SK-N-SH (cell line): ENCODE data around the gene LRRC43. TPM values are rescaled to one million over a fixed set of nuclear protein-coding genes. Genes with fewer than 3 reads are reported as not detected.

Source experiments
- CTCF ChIA-PET: fragments of 300-600, 350-600 bp; formaldehyde crosslinking; extraction: SDS; loops from one replicate; lab custom pipeline; 2021; lab: Yijun Ruan, JAX
- POLR2A ChIA-PET: fragments of 350-600 bp; sonication (Branson Sonifier 250); formaldehyde crosslinking; extraction: SDS; loops from one replicate; lab custom pipeline; 2020; ENCODE audit warnings: antibody characterized with exemption, inconsistent platforms; lab: Yijun Ruan, JAX
- DNase-seq: peaks from one replicate; pipeline ENCODE4 v3.0.0; 2012
- H2AFZ ChIP-seq: fragments of 200-600 bp; sonication (generic); 2 replicates; pipeline ENCODE4 v1.8.1; 2016; ENCODE audit warnings: antibody characterized with exemption, mild to moderate bottlenecking, low read depth
- H3F3A ChIP-seq: fragments of 200-600 bp; sonication (generic); replicated peaks from 2 replicates; pipeline ENCODE3; 2016; ENCODE audit warnings: antibody characterized with exemption, mild to moderate bottlenecking; ENCODE audit not compliant: insufficient read depth
- H3K27ac ChIP-seq, 2 experiments: fragments of 200-500 bp in 1 of 2; fragments of 200-600 bp in 1 of 2; sonication (Bioruptor generic) in 1 of 2; sonication (generic), shearing (Covaris generic) in 1 of 2; 2 replicates each; pipeline versions ENCODE4 v1.5.1 to v1.6.1; 2014 to 2016; ENCODE audit warnings: low read depth in 2 of 2, inconsistent platforms in 1 of 2, low read length in 1 of 2, mild to moderate bottlenecking in 1 of 2, mixed read lengths in 1 of 2
- H3K27me3 ChIP-seq: fragments of 200-600 bp; sonication (generic), shearing (Covaris generic); 2 replicates; pipeline ENCODE4 v1.6.1; 2016; ENCODE audit warnings: mixed run types; ENCODE audit not compliant: insufficient read depth
- H3K36me3 ChIP-seq, 2 experiments: fragments of 200-500 bp in 1 of 2; fragments of 200-600 bp in 1 of 2; sonication (Bioruptor generic) in 1 of 2; sonication (generic) in 1 of 2; replicated peaks in 1 of 2; 2 replicates each; pipeline versions ENCODE3 to v1.5.1; 2014 to 2016; ENCODE audit warnings: low read length in 1 of 2, mild to moderate bottlenecking in 1 of 2; ENCODE audit not compliant: insufficient read depth in 2 of 2, control insufficient read depth in 1 of 2
- H3K4me1 ChIP-seq, 2 experiments: fragments of 200-500 bp in 1 of 2; fragments of 200-600 bp in 1 of 2; sonication (Bioruptor generic) in 1 of 2; sonication (generic), shearing (Covaris generic) in 1 of 2; 2 replicates each; pipeline versions ENCODE4 v1.5.1 to v1.6.1; 2014 to 2016; ENCODE audit warnings: low read depth in 1 of 2, low read length in 1 of 2, mixed run types in 1 of 2; ENCODE audit not compliant: insufficient read depth in 2 of 2, control insufficient read depth in 1 of 2
- H3K4me2 ChIP-seq: fragments of 200-600 bp; sonication (generic), shearing (Covaris generic); 2 replicates; pipeline ENCODE4 v1.6.1; 2017; ENCODE audit warnings: mixed run types
- H3K4me3 ChIP-seq, 2 experiments: fragments of 200-500 bp in 1 of 2; fragments of 200-600 bp in 1 of 2; sonication (Bioruptor generic) in 1 of 2; sonication (generic), shearing (Covaris generic) in 1 of 2; 2 replicates each; pipeline versions ENCODE4 v1.5.1 to v1.8.1; 2014 to 2016; ENCODE audit warnings: low read depth in 2 of 2, inconsistent platforms in 1 of 2, low read length in 1 of 2, mild to moderate bottlenecking in 1 of 2, mixed read lengths in 1 of 2, moderate library complexity in 1 of 2
- H3K79me2 ChIP-seq: fragments of 200-600 bp; sonication (generic); 2 replicates; pipeline ENCODE4 v1.8.1; 2017; ENCODE audit warnings: mild to moderate bottlenecking; ENCODE audit not compliant: insufficient read depth
- H3K9ac ChIP-seq: fragments of 200-600 bp; sonication (generic); 2 replicates; pipeline ENCODE4 v1.6.1; 2017; ENCODE audit warnings: mixed run types
- H3K9me2 ChIP-seq: fragments of 200-600 bp; sonication (generic); 2 replicates; pipeline ENCODE4 v1.6.1; 2017; ENCODE audit warnings: mixed run types
- H3K9me3 ChIP-seq: fragments of 200-600 bp; sonication (generic); 2 replicates; pipeline ENCODE4 v1.6.1; 2017; ENCODE audit warnings: mixed run types, mild to moderate bottlenecking, moderate library complexity
- H4K20me1 ChIP-seq: fragments of 200-600 bp; sonication (generic); 2 replicates; pipeline ENCODE4 v1.6.1; 2017; ENCODE audit warnings: mild to moderate bottlenecking, mixed run types; ENCODE audit not compliant: insufficient read depth
- CHD2 ChIP-seq: fragments of 150-350 bp; IDR thresholded peaks from 2 replicates; pipeline ENCODE4 v1.6.1; 2018; ENCODE audit warnings: low read length; ENCODE audit not compliant: partially characterized antibody
- FOSL2 ChIP-seq: IDR thresholded peaks from 2 replicates; pipeline ENCODE4 v1.4.0; 2012; ENCODE audit warnings: low read depth, mild to moderate bottlenecking, moderate library complexity, borderline replicate concordance
- IRF3 ChIP-seq: fragments of 150-350 bp; IDR thresholded peaks from 2 replicates; pipeline ENCODE4 v1.6.1; 2016; ENCODE audit warnings: mild to moderate bottlenecking, low read depth, low read length
- MAX ChIP-seq: IDR thresholded peaks from 2 replicates; pipeline ENCODE4 v1.4.0; 2012; ENCODE audit warnings: low read depth
- MEF2A ChIP-seq: IDR thresholded peaks from 2 replicates; pipeline ENCODE4 v1.4.0; 2012; ENCODE audit warnings: low read depth, borderline replicate concordance
- NFIC ChIP-seq: IDR thresholded peaks from 2 replicates; pipeline ENCODE4 v1.4.0; 2012; ENCODE audit warnings: borderline replicate concordance
- NRF1 ChIP-seq: IDR thresholded peaks from 2 replicates; pipeline ENCODE4 v1.6.1; 2012; ENCODE audit warnings: low read depth, mild to moderate bottlenecking, low read length
- RCOR1 ChIP-seq: fragments of 150-350 bp; IDR thresholded peaks from 2 replicates; pipeline ENCODE4 v1.6.1; 2017; ENCODE audit warnings: antibody characterized with exemption, low read length
- RXRA ChIP-seq: IDR thresholded peaks from 2 replicates; pipeline ENCODE4 v1.4.0; 2012; ENCODE audit warnings: low read depth, mild to moderate bottlenecking, borderline replicate concordance
- SIN3A ChIP-seq: IDR thresholded peaks from 2 replicates; pipeline ENCODE4 v1.6.1; 2012; ENCODE audit warnings: low read depth, mild to moderate bottlenecking, low read length, moderate library complexity, borderline replicate concordance
- SMC3 ChIP-seq: IDR thresholded peaks from 2 replicates; pipeline ENCODE4 v1.6.1; 2012; ENCODE audit warnings: low read depth, low read length, improper control_type of control experiment
- TAF1 ChIP-seq: IDR thresholded peaks from 2 replicates; pipeline ENCODE4 v1.6.1; 2012; ENCODE audit warnings: low read depth, mild to moderate bottlenecking, low read length, moderate library complexity, borderline replicate concordance
- YY1 ChIP-seq: IDR thresholded peaks from 2 replicates; pipeline ENCODE4 v1.4.0; 2012; ENCODE audit warnings: low read depth, mild to moderate bottlenecking
- ZBTB33 ChIP-seq: IDR thresholded peaks from 2 replicates; pipeline ENCODE4 v1.4.0; 2012; ENCODE audit warnings: low read depth, borderline replicate concordance
- WGBS: methylation state at CpG from one replicate; pipeline ENCODE4 v1.1.6; 2017; ENCODE audit warnings: low lambda C conversion rate; 5-methylcytosine and 5-hydroxymethylcytosine counted together
- polyA plus RNA-seq, 3 experiments: library from polyadenylated mRNA; depleted of rRNA; stranded (reverse); fragments of >200 nt; gene quantifications; 2 replicates each; pipeline ENCODE4 v1.2.3, GENCODE V29; 2012

Gene LRRC43
- polyA plus RNA-seq, 1 of the 3 experiments (the other 2 are of a cell fraction), result 0.94 TPM

- TF ChIP-seq TAF1 (no peak), NFIC (no peak), YY1 (no peak), ZBTB33 (no peak), FOSL2 (no peak), MEF2A (no peak)
These were observed 45.2 kb upstream of the LRRC43 start (continued) for GRCh38 chr12:122137681-122138080.

GRCh38 chr12:122138181-122138580 lies 44.7 kb upstream of the LRRC43 start:
- Histone ChIP-seq H4K20me1 (no peaks in the 10 kb centered on the region), H3K36me3 (peaks cover 17 to 53% of the 10 kb centered on the region in 2 experiments), H3K4me1 (no peaks in the 10 kb centered on the region), H3F3A (no peaks in the 10 kb centered on the region), H3K27ac (no peak overlapping the region), H3K4me2 (no peak overlapping the region), H3K27me3 (no peaks in the 10 kb centered on the region), H3K79me2 (no peaks in the 10 kb centered on the region), H3K9me2 (no peaks in the 10 kb centered on the region), H2AFZ (no peak overlapping the region), H3K9me3 (no peaks in the 10 kb centered on the region), H3K9ac (no peak overlapping the region), H3K4me3 (no peak overlapping the region)
- WGBS, result 98% methylated on average over 10 of the region's 11 CpGs
- DNase-seq, result no peak
- CTCF ChIA-PET, result interaction anchor here (0.8 to 2.3 kb wide), 6 partner anchors 10 to 218 kb away, joined by 3 to 11 read pairs (median 5); no protein-coding TSS in a partner anchor
- TF ChIP-seq SMC3 (no peak), CHD2 (no peak), FOSL2 (no peak), NFIC (no peak), RXRA (no peak), MAX (no peak), RCOR1 (no peak), SIN3A (no peak), YY1 (no peak), TAF1 (no peak), IRF3 (no peak), NRF1 (no peak)
- TF ChIP-seq, all 33 proteins: peak for 0
- POLR2A ChIA-PET, result interaction anchor here (0.8 kb wide), 1 partner anchor 11 kb away, joined by 3 read pairs; no protein-coding TSS in a partner anchor
